ENCODE data around the gene KIF13A.
"Not testable (repeated sequence)": the region's sequence is repeated elsewhere in the genome, so short reads cannot be mapped to it uniquely, and the experiment has no call there.

KIF13A gene

DNA sequence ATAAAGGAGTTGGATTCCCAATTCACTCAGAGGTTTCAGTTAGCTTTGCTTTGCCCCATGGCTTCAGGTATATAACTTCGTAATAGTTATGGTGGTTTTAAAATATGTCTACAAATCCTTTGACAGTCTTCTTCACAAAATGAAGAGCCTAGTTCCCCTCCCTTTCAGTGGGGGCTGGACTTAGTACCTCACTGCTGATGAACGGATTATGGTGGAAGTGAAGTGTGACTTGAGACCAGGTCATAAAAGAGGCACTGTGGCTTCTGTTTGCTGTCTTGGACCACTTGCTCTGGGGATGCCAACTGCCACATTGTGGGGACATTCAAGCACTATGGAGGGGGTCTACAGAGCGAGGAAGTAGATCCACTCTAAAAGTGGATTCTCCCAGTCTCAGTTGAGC lies 233.2 kb downstream of the KIF13A start:
- Histone ChIP-seq H2AFZ (ENCODE audit: low read depth, low read length) (no peak overlapping the region), H3K9ac (ENCODE audit: low read length) (no peak overlapping the region), H3K4me3 (ENCODE audit: low read length) (no peak overlapping the region), H3K36me3 (replicated peaks; ENCODE audit: low read depth, low read length) (no peaks in the 10 kb centered on the region), H3K27me3 (ENCODE audit: low read depth, low read length) (no peaks in the 10 kb centered on the region), H3K79me2 (ENCODE audit: low read length) (no peaks in the 10 kb centered on the region), H3K9me3 (ENCODE audit: insufficient read depth, low read length) (no peaks in the 10 kb centered on the region), H3K4me2 (ENCODE audit: low read length) (no peak overlapping the region), H3K27ac (ENCODE audit: low read length) (no peak overlapping the region), H3K4me1 (ENCODE audit: low read length) (no peaks in the 10 kb centered on the region), H4K20me1 (ENCODE audit: insufficient read depth, low read length) (no peaks in the 10 kb centered on the region)
- TF ChIP-seq EZH2phosphoT487 (IDR thresholded peaks at IDR 0.05; ENCODE audit: low read depth): no peak
- no peak for TF ChIP-seq CTCF (IDR thresholded peaks at IDR 0.05; ENCODE audit: low read depth, low read length)

DNA sequence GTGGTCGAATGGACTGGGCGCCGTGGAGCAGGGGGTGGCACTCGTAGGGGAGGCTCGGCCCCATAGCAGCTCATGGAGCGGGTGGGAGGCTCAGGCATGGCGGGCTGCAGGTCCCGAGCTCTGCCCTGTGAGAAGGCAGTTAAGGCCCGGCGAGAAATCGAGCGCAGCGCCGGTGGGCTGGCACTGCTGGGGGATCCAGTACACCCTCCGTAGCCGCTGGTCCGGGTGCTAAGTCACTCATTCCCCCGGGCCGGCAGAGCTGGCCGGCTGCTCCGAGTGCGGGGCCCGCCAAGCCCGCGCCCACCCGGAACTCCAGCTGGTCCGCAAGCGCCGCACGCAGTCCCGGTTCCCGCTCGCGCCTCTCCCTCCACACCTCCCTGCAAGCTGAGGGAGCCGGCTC lies 242.1 kb downstream of the KIF13A start:
- not testable (repeated sequence) for H3K9me3 ChIP-seq (ENCODE audit: insufficient read depth, low read length); H3K4me1 ChIP-seq (ENCODE audit: low read length); H3K27me3 ChIP-seq (ENCODE audit: low read depth, low read length); H2AFZ ChIP-seq (ENCODE audit: low read depth, low read length); H3K27ac ChIP-seq (ENCODE audit: low read length); H3K36me3 ChIP-seq (replicated peaks; ENCODE audit: low read depth, low read length); H3K79me2 ChIP-seq (ENCODE audit: low read length); H4K20me1 ChIP-seq (ENCODE audit: insufficient read depth, low read length); H3K4me3 ChIP-seq (ENCODE audit: low read length); H3K4me2 ChIP-seq (ENCODE audit: low read length); H3K9ac ChIP-seq (ENCODE audit: low read length)

- H4K20me1 ChIP-seq (ENCODE audit: insufficient read depth, low read length); H3K79me2 ChIP-seq (ENCODE audit: low read length); H3K27me3 ChIP-seq (ENCODE audit: low read depth, low read length); H3K36me3 ChIP-seq (replicated peaks; ENCODE audit: low read depth, low read length); H3K4me1 ChIP-seq (ENCODE audit: low read length); H3K4me2 ChIP-seq (ENCODE audit: low read length); H3K9me3 ChIP-seq (ENCODE audit: insufficient read depth, low read length); H3K9ac ChIP-seq (ENCODE audit: low read length); H3K4me3 ChIP-seq (ENCODE audit: low read length); H2AFZ ChIP-seq (ENCODE audit: low read depth, low read length); H3K27ac ChIP-seq (ENCODE audit: low read length): not testable (repeated sequence)
Measured at GRCh38 chr6:17744757-17745308, 242.6 kb downstream of the KIF13A start.

GRCh38 chr6:17744019-17744756 lies 243.2 kb downstream of the KIF13A start:
- TF ChIP-seq CTCF (IDR thresholded peaks at IDR 0.05; ENCODE audit: low read depth, low read length) (no peak), EZH2phosphoT487 (IDR thresholded peaks at IDR 0.05; ENCODE audit: low read depth) (no peak)
- no peaks in the 10 kb centered on the region for H3K4me1 ChIP-seq (ENCODE audit: low read length)
- no peaks in the 10 kb centered on the region for H3K9me3 ChIP-seq (ENCODE audit: insufficient read depth, low read length)
- H3K4me3 ChIP-seq (ENCODE audit: low read length): no peak overlapping the region
- no peaks in the 10 kb centered on the region for H3K36me3 ChIP-seq (replicated peaks; ENCODE audit: low read depth, low read length)
- no peaks in the 10 kb centered on the region for H3K27me3 ChIP-seq (ENCODE audit: low read depth, low read length)
- no peak overlapping the region for H3K9ac ChIP-seq (ENCODE audit: low read length)
- no peak overlapping the region for H2AFZ ChIP-seq (ENCODE audit: low read depth, low read length)
- no peak overlapping the region for H3K27ac ChIP-seq (ENCODE audit: low read length)
- H3K79me2 ChIP-seq (ENCODE audit: low read length): no peaks in the 10 kb centered on the region
- H3K4me2 ChIP-seq (ENCODE audit: low read length): no peak overlapping the region
- no peaks in the 10 kb centered on the region for H4K20me1 ChIP-seq (ENCODE audit: insufficient read depth, low read length)

GRCh38 chr6:17741507-17741906 lies 245.9 kb downstream of the KIF13A start:
- Histone ChIP-seq H3K36me3 (replicated peaks; ENCODE audit: low read depth, low read length) (no peaks in the 10 kb centered on the region), H3K79me2 (ENCODE audit: low read length) (no peaks in the 10 kb centered on the region), H2AFZ (ENCODE audit: low read depth, low read length) (no peak overlapping the region), H3K27me3 (ENCODE audit: low read depth, low read length) (no peaks in the 10 kb centered on the region), H3K27ac (ENCODE audit: low read length) (no peak overlapping the region), H3K9ac (ENCODE audit: low read length) (no peak overlapping the region), H3K4me2 (ENCODE audit: low read length) (no peak overlapping the region), H3K9me3 (ENCODE audit: insufficient read depth, low read length) (no peaks in the 10 kb centered on the region), H3K4me1 (ENCODE audit: low read length) (no peaks in the 10 kb centered on the region), H4K20me1 (ENCODE audit: insufficient read depth, low read length) (no peaks in the 10 kb centered on the region), H3K4me3 (ENCODE audit: low read length) (no peak overlapping the region)
- no peak for TF ChIP-seq EZH2phosphoT487 (IDR thresholded peaks at IDR 0.05; ENCODE audit: low read depth)
